ENCODE results near the gene KCNK4.

KCNK4 gene

GRCh38 chr11:64283092-64283491 lies 8.0 kb upstream of the KCNK4 start:
- TF ChIP-seq, protein P1, sequence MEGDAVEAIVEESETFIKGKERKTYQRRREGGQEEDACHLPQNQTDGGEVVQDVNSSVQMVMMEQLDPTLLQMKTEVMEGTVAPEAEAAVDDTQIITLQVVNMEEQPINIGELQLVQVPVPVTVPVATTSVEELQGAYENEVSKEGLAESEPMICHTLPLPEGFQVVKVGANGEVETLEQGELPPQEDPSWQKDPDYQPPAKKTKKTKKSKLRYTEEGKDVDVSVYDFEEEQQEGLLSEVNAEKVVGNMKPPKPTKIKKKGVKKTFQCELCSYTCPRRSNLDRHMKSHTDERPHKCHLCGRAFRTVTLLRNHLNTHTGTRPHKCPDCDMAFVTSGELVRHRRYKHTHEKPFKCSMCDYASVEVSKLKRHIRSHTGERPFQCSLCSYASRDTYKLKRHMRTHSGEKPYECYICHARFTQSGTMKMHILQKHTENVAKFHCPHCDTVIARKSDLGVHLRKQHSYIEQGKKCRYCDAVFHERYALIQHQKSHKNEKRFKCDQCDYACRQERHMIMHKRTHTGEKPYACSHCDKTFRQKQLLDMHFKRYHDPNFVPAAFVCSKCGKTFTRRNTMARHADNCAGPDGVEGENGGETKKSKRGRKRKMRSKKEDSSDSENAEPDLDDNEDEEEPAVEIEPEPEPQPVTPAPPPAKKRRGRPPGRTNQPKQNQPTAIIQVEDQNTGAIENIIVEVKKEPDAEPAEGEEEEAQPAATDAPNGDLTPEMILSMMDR (conservative IDR thresholded peaks at IDR 0.05; ENCODE audit: low read depth, low read length) = no peak
- no peak for DNase-seq (ENCODE audit: low read depth)
- no peak overlapping the region for H3K4me3 ChIP-seq (ENCODE audit: low read depth, low read length)

GRCh38 chr11:64284048-64284961 lies 6.8 kb upstream of the KCNK4 start, which contains the start of gene BAD:
Gene BAD (minus strand): TSS chr11:64284665. CDS start chr11:64284368, 297 bp downstream.
- H3K4me3 ChIP-seq (ENCODE audit: low read depth, low read length) = peak within 1 kb of the TSS; percentile 83
- TF ChIP-seq, protein P1 (conservative IDR thresholded peaks at IDR 0.05; ENCODE audit: low read depth, low read length) = no peak
- DNase-seq (ENCODE audit: low read depth) = peak; percentile 92

DNA sequence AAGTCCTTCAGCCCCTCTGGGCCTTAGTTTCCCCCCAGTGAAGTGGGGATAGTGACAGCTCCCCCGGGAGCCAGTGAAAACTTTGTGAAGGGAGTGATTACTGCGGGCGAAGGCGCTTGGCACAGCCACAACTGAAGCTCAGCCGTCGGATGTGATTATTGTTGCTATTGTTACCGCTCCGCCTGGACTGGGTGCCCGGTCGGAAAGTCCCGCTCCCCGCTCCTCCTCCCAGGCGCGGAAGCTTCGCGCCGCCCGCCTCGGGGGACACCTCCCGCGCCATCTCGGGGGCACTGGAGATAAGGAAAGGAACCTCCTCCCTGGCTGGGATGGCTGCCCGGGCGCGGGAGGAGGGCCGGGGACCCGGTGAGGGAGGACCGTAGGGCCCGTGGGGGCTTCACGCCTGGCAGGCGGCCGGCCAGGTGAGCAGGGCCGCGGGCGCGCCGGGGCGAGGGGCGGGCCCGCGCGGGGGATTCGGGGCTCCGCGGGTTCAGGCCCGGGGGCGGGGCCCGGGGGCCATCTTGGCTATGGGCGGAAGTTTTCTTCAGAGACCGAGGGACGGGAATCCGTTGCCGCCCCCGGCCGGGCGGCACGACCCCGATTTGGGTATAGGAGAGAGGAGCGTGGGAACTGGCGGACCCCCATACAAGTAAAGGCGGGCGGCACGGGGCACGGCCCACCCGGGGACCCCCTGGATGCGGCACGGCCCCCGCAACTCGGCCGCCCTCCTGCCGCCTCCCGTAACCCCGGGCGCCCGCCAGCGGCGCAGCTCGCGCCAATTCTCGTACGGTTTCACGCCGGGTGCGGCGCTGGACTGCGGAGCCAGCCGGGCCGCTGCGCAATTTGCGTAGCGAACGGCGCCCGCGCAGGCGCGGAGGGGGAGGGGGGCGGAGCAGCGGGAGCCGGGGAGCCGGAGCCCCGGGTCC lies 5.9 kb upstream of the KCNK4 start, which contains the start of gene GPR137:
TSS of gene GPR137 (plus strand) at position 887 of the 923 bp plus-strand sequence. CDS start 677 bp downstream, outside the sequence.
- H3K4me3 ChIP-seq (ENCODE audit: low read depth, low read length) = peak within 1 kb of the TSS; percentile 83
- DNase-seq (ENCODE audit: low read depth) = peak; percentile 65
- TF ChIP-seq, protein P1 (conservative IDR thresholded peaks at IDR 0.05; ENCODE audit: low read depth, low read length) = no peak

DNA sequence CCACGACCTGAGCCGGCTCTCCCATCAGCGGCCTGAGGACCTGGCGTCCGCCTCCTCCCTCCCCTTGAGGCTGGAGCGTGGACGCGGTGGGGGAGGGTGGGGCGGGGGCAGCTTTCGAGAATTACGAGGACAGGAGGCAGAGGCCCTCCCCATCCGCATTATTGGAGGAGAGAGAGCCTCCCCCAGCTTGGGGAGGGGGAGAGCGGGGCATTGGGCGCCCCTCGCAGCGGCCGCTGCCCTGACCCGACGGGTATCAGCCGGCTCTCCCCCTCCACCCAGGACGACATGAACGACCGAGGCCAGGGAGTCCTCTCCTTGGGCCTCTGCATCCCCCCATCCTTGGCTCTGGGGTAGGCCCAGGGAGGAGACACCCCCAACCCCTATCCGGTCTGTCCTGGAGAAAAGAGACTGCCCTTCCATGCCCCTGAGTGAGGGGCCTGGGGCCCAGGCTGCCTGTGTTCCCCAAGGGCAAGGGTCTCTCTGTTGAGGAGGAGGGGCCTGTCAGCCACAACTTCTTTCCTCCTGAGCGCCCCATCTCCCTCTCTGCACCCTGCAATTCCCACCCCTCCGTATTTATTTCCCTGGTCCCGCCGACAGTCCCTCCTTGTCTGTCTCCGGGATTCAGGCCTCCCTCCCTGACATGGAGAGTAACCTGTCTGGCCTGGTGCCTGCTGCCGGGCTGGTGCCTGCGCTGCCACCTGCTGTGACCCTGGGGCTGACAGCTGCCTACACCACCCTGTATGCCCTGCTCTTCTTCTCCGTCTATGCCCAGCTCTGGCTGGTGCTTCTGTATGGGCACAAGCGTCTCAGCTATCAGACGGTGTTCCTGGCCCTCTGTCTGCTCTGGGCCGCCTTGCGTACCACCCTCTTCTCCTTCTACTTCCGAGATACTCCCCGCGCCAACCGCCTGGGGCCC lies 5.0 kb upstream of the KCNK4 start:
- TF ChIP-seq, protein P1 (conservative IDR thresholded peaks at IDR 0.05; ENCODE audit: low read depth, low read length) = no peak
- DNase-seq (ENCODE audit: low read depth) = no peak
- peak overlapping the region; percentile 83 for H3K4me3 ChIP-seq (ENCODE audit: low read depth, low read length)

DNA sequence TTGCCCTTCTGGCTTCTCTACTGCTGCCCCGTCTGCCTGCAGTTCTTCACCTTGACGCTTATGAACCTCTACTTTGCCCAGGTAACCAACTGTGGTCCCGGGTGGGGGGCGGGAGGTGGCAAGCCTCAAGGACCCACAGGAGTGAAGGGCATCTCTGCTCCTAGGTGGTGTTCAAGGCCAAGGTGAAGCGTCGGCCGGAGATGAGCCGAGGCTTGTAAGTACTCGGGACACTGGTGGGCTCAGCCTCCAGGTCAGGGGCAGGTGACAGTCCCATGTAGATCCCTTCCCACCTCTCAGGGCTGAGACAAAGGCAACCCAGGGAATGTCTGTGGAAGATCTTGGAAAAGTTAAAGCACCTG lies 4.3 kb upstream of the KCNK4 start:
- no peak for DNase-seq (ENCODE audit: low read depth)
- no peak overlapping the region for H3K4me3 ChIP-seq (ENCODE audit: low read depth, low read length)
- TF ChIP-seq, protein P1 (conservative IDR thresholded peaks at IDR 0.05; ENCODE audit: low read depth, low read length) = no peak
